Ovary (tissue), 3 donors: ENCODE results near the gene ZBTB48.

Experiments
- POLR2A ChIP-seq: fragments of 450-650 bp; IDR thresholded peaks from one replicate; pipeline ENCODE4 v1.6.1; 2017; ENCODE audit warnings: antibody characterized with exemption, mild to moderate bottlenecking, moderate library complexity
- TF ChIP-seq, protein P1 (sequence below), 3 donors: fragments of 450-650 bp in 2 of 3; fragments of 200-600 bp in 1 of 3; IDR thresholded peaks; one replicate each; pipeline versions ENCODE4 v1.5.1 to v1.8.0; 2016 to 2022; ENCODE audit warnings: antibody characterized with exemption in 3 of 3, mild to moderate bottlenecking in 1 of 3
- donor health status: DM: no; HTN: no; CAD: no.

DNA sequence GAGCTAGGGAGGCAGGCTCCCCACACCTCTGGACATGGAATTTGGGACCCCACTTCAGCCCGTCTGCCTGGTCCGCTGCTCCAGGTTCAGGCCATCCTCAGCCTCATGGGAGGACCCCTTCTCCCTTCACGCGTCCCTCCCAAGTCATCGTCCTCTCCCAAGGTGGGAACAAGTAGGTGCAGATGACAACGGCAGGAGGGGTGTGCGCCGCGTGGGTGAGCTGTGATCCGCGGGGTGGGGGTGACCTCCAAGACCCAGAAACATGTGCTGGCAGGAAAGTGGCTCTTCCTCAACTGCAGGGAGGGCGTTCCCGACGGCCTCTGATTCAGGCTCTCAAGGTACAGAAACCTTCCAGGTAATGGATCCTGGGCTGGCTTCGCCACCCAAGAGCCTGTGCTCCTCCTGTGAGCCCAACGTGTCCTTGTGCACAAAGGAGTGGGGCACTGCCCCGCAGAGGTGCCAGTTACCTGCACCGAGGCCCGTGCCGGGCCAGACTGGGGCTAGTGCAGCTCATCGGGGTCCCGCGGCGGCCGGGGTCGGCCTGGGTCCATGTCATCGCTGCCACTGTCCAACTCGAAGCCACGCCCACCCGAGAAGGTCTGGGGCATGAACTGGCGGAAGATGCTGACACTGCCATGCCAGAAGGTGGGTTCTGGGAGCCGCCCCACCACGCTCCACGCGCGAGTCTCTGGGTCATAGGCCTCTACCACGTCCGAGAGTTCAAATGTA lies 13.2 kb downstream of the ZBTB48 start:
- TF ChIP-seq, protein P1, sequence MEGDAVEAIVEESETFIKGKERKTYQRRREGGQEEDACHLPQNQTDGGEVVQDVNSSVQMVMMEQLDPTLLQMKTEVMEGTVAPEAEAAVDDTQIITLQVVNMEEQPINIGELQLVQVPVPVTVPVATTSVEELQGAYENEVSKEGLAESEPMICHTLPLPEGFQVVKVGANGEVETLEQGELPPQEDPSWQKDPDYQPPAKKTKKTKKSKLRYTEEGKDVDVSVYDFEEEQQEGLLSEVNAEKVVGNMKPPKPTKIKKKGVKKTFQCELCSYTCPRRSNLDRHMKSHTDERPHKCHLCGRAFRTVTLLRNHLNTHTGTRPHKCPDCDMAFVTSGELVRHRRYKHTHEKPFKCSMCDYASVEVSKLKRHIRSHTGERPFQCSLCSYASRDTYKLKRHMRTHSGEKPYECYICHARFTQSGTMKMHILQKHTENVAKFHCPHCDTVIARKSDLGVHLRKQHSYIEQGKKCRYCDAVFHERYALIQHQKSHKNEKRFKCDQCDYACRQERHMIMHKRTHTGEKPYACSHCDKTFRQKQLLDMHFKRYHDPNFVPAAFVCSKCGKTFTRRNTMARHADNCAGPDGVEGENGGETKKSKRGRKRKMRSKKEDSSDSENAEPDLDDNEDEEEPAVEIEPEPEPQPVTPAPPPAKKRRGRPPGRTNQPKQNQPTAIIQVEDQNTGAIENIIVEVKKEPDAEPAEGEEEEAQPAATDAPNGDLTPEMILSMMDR (IDR thresholded peaks at IDR 0.05): no peak
- TF ChIP-seq POLR2A: no peak
